Mucosa of stomach (tissue), 1 donor: Measurements from ENCODE around the gene KLHDC8B.

ENCODE experiments used
- H3K27me3 ChIP-seq: one replicate; pipeline ENCODE4 v1.7.0; 2013; ENCODE audit warnings: mild to moderate bottlenecking, low read length; ENCODE audit not compliant: control insufficient read depth, insufficient read depth
- H3K36me3 ChIP-seq: one replicate; pipeline ENCODE4 v1.7.0; 2013; ENCODE audit warnings: low read length; ENCODE audit not compliant: control insufficient read depth, insufficient read depth
- H3K4me1 ChIP-seq: one replicate; pipeline ENCODE4 v1.7.0; 2013; ENCODE audit warnings: mild to moderate bottlenecking, low read length; ENCODE audit not compliant: control insufficient read depth, insufficient read depth
- H3K4me3 ChIP-seq: one replicate; pipeline ENCODE4 v1.7.0; 2013; ENCODE audit warnings: low read length
- H3K9ac ChIP-seq: one replicate; pipeline ENCODE4 v1.7.0; 2013; ENCODE audit warnings: mild to moderate bottlenecking, low read length, moderate library complexity
- H3K9me3 ChIP-seq: one replicate; pipeline ENCODE4 v1.7.0; 2013; ENCODE audit warnings: mild to moderate bottlenecking, low read length, moderate library complexity; ENCODE audit not compliant: control insufficient read depth
- donor health status: Pancreatic carcinoma.

Gene KLHDC8B

DNA sequence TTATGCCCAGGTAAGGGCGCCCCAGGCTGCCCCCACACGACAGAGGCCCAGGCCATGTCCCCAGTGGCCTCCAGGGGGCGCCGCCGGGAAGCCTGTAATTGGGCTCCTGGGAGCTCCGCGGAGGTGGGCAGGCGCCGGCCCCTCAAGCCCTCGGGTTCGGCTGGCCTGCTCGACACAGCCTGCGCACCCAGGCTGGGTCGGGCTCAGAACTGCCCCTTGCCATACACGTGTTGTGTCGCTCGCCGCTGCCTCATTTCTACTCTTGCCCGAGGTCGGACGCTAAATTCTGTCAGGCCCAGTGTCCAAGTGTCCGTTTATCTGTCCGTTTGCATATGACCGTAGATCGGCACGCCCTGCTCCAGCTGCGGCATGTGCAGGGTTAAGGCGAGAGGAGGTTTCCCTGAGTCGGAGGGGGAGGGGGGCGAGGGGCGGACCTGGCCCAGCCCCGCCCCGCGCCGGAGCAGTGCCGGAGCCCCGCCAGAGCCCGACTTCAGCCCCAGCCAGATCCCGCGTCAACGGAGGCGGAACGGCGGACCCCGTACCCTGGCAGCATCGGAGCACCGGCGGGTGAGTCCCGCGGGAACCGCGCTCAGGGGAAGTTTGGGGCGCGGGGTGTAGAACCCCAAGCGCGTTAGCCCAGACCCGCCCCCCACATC is at the start of gene KLHDC8B:
Gene KLHDC8B (plus strand): TSS at position 480 of the 656 bp plus-strand sequence. CDS start 1,172 bp downstream, outside the sequence.
- H3K9ac ChIP-seq = peak within 1 kb of the TSS; percentile 83
- H3K4me1 ChIP-seq = peaks cover 34% of the 10 kb centered on the region
- H3K27me3 ChIP-seq = no peaks in the 10 kb centered on the region
- H3K9me3 ChIP-seq = peaks cover 4% of the 10 kb centered on the region
- no peaks in the 10 kb centered on the region for H3K36me3 ChIP-seq
- H3K4me3 ChIP-seq = peak within 1 kb of the TSS; percentile 42

DNA sequence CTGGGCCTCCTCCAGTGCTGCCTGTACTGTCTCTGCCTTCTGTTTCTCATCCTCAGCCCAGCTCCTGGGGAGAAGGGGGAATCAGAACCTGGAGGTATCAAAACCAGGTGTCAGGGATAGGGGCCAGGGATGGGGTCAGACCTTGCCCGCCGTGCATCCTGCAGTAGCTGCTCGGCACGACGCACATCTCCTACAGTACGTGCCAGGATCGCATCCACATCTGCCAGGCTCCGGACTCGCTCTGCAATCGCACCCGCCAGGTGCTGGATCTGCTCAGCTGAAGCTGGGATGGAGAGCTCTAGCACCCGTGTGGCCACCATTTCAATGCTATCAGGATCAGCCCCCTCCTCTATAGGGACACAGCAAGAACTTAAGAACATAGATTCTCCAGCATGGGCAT is 49.4 kb upstream of the KLHDC8B start:
- H3K36me3 ChIP-seq = peaks cover 18% of the 10 kb centered on the region
- H3K9ac ChIP-seq = no peak overlapping the region
- H3K4me3 ChIP-seq = no peak overlapping the region
- peaks cover 14% of the 10 kb centered on the region for H3K4me1 ChIP-seq
- no peaks in the 10 kb centered on the region for H3K27me3 ChIP-seq
- no peaks in the 10 kb centered on the region for H3K9me3 ChIP-seq

- Histone ChIP-seq H3K9me3 (no peaks in the 10 kb centered on the region), H3K27me3 (no peaks in the 10 kb centered on the region), H3K4me1 (peaks cover 14% of the 10 kb centered on the region), H3K9ac (no peak overlapping the region), H3K36me3 (peaks cover 13% of the 10 kb centered on the region), H3K4me3 (no peak overlapping the region)
Measured at GRCh38 chr3:49122451-49122850, 48.9 kb upstream of the KLHDC8B start.

DNA sequence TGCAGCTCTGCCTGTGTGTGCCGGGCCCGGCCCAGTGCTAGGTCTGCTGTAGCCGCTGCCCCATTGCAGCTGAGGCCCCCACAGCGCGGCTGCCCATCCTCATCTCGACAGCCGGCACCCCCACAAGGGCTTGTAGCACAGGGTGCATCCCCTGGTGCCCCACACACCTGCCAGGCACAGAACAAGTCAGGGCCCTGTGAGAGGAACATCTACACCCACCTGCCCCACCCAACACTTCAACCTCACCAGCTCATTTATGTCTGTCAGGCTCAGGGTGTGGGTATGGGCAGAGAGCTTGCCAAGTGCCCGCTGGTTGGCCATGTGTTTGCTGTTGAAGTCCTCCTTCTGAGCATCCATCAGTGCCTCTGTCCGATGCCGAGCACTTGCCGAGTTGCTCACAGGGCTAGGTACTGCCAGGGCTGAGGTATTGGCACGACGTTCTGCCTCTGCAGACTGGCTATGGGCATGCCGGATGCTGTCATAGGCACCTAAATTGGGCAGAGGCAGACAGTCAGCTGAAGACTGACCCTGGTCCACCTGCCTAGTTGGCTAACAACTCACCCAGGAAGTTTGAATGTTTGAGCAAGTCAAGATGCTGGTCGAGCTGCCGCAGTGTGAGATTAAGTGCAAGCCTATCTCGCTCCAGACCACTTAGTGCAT is 48.4 kb upstream of the KLHDC8B start:
- H3K4me1 ChIP-seq = peaks cover 14% of the 10 kb centered on the region
- H3K9ac ChIP-seq = no peak overlapping the region
- peaks cover 8% of the 10 kb centered on the region for H3K36me3 ChIP-seq
- H3K27me3 ChIP-seq = no peaks in the 10 kb centered on the region
- H3K4me3 ChIP-seq = no peak overlapping the region
- H3K9me3 ChIP-seq = no peaks in the 10 kb centered on the region

DNA sequence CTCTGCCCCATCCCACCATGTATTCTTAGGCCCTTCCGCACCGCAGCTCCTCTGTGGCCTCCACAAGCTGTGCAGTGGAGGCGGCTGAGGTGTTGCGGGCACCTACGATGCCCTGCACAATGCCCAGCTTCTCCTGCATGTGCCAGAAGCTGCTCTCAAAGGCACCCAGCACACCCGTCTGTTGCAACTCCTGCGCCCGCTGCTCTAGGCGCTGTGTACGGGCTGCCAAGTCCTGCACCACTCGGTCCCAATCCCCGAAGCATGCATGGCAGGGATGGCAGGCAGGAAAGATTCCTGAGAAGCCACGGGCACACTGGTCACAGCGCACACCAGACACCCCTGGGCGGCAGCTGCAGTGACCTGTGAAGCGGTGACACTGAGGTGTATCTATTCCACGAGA is 47.7 kb upstream of the KLHDC8B start:
- Histone ChIP-seq H3K36me3 (peaks cover 8% of the 10 kb centered on the region), H3K27me3 (no peaks in the 10 kb centered on the region), H3K4me3 (no peak overlapping the region), H3K4me1 (peaks cover 14% of the 10 kb centered on the region), H3K9ac (no peak overlapping the region), H3K9me3 (no peaks in the 10 kb centered on the region)

DNA sequence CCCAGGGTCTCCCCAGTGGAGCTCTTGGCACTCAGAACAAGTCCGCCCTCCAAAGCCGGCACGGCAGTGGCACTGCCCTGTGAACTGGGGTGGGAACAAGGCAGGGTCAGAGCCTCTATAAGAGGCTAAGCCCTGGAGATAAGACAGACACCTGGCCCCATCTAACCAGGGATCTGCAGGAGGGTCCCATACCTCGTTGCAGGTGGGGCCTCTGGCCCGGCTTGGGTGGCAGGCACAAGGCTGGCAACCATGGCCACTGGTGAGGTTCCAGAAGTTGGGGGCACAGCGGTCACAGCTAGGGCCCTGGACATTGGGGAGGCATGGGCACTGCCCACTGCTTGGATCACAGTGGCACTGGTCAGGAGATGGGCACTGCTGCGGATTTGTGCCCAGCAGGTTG is 47.2 kb upstream of the KLHDC8B start:
- no peak overlapping the region for H3K4me3 ChIP-seq
- no peak overlapping the region for H3K9ac ChIP-seq
- no peaks in the 10 kb centered on the region for H3K27me3 ChIP-seq
- H3K4me1 ChIP-seq = peaks cover 9% of the 10 kb centered on the region
- no peaks in the 10 kb centered on the region for H3K9me3 ChIP-seq
- H3K36me3 ChIP-seq = peaks cover 8% of the 10 kb centered on the region

DNA sequence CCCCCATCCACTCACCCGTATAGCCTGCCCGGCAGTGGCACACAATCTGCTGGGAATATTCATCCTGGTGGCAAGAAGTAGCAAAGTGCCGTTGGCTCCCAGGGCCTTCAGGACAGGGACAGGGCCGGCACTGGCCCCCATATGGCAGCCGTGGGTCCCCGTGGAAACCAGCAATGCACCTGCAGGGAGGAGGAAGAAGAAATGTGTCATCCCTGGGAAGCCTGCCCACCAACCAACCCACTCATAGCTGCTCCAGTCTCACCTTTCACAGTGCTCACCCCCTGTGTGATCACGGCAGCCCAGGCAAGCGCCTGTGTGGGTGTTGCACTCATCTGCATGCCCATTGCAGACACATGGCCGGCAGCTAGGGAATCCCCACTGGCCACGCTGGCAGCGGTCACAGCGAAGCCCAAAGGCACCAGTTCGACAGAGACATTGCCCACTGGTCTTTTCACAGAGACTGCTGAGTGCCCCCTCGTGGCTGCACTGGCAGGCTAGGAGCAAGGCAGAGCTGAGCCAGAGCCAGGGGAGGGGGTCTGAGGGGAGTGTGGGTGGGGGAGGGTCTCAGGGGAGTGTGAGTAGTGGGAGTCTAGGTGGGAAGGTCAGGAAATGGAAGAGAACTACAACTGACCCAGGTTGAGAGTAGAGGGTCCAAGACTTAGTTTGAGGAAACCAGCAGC is 46.3 kb upstream of the KLHDC8B start:
- Histone ChIP-seq H3K9ac (no peak overlapping the region), H3K4me1 (no peaks in the 10 kb centered on the region), H3K36me3 (peaks cover 8% of the 10 kb centered on the region), H3K4me3 (no peak overlapping the region), H3K27me3 (no peaks in the 10 kb centered on the region), H3K9me3 (no peaks in the 10 kb centered on the region)

GRCh38 chr3:49131040-49131439 is 40.4 kb upstream of the KLHDC8B start:
- H3K9me3 ChIP-seq = no peaks in the 10 kb centered on the region
- H3K4me1 ChIP-seq = peaks cover 18% of the 10 kb centered on the region
- no peaks in the 10 kb centered on the region for H3K36me3 ChIP-seq
- no peak overlapping the region for H3K4me3 ChIP-seq
- H3K27me3 ChIP-seq = no peaks in the 10 kb centered on the region
- H3K9ac ChIP-seq = no peak overlapping the region

DNA sequence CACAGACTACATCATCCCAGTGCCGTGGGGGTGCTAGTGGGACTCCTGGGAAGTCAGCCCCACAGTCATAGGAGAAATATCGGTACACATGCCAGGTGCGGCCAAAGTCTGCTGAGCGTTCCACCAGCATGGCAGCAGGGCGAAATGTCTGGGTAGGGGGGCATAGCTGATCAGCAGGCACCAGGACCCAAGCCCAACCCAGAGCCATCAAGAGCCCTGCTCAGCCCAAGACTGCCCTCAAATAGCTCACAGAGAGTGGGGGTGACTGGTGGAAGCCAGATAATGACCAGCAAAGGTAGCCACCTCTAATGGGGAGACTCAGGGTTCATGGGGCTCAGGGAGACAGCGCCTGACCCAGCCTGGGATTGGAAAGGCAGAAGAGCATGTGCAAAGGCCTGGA is 39.8 kb upstream of the KLHDC8B start:
- Histone ChIP-seq H3K27me3 (no peaks in the 10 kb centered on the region), H3K4me3 (peak overlapping the region; percentile 44), H3K9me3 (no peaks in the 10 kb centered on the region), H3K9ac (peak overlapping the region; percentile 63), H3K36me3 (no peaks in the 10 kb centered on the region), H3K4me1 (peaks cover 18% of the 10 kb centered on the region)

GRCh38 chr3:49132073-49132436 is 39.3 kb upstream of the KLHDC8B start:
- Histone ChIP-seq H3K4me3 (peak overlapping the region; percentile 44), H3K27me3 (no peaks in the 10 kb centered on the region), H3K36me3 (no peaks in the 10 kb centered on the region), H3K9me3 (no peaks in the 10 kb centered on the region), H3K4me1 (peaks cover 18% of the 10 kb centered on the region), H3K9ac (peak overlapping the region; percentile 63)

DNA sequence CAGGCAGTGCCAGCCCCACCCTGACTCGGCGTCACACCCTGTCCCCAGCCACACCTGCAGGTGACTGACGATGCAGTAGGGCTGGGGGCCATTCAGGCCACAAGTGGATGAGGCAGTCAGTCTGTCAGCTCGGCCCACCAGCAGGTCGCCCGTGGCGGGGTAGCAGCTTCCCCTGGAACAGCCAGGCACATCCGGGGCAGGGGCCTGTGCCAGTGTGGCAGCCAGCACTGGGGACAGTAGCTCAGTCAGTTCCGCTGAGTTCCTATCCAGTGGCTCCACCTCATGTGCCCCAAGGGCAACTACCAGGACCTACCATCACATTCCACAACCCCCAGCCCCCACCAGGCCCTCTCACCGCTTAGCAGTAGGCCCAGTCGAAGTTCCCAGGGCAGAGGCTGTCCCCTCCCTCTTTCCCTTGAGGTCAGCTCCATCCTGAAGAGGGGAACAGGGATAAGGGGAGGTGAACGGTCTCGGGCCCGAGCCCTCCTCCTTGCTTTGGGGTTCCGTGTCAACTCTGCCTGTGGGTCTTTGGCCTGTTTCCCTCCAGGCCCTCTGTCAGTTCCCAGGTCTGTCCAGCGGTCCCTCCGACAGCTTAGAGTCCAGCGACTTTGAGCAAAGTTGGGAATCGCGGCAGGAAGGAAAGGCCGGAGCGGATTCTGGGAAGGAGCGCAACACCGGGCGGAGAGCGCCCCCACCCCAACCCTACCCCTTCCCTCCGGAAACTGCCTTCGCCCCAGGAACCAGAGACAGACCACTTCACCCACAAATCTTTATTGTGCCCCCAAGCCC is 38.8 kb upstream of the KLHDC8B start, which contains the start of gene LAMB2:
Gene LAMB2 (minus strand): TSS at position 614 of the 789 bp plus-strand sequence. CDS start 183 bp downstream, at position 431.
- Histone ChIP-seq H3K4me3 (peak within 1 kb of the TSS; percentile 44), H3K27me3 (peaks cover under 1% of the 10 kb centered on the region), H3K9ac (peak within 1 kb of the TSS; percentile 63), H3K9me3 (no peaks in the 10 kb centered on the region), H3K4me1 (peaks cover 18% of the 10 kb centered on the region), H3K36me3 (no peaks in the 10 kb centered on the region)
